ENCODE measurements around the gene CTNNBIP1. TPM values are rescaled to one million over a fixed set of nuclear protein-coding genes. Genes with fewer than 3 reads are reported as not detected.

Gene CTNNBIP1
- total RNA-seq, 1 experiment from 2014 or later = 31.3 TPM

GRCh38 chr1:9912264-9912936, 2.3 kb upstream of the CTNNBIP1 start (continued):
- TF ChIP-seq REST (IDR thresholded peaks at IDR 0.05; ENCODE audit: low read depth) = no peak
- no peak for TF ChIP-seq POLR2A (IDR thresholded peaks at IDR 0.05; ENCODE audit: borderline replicate concordance, extremely low read depth, insufficient read depth, insufficient read length)
- no peak for TF ChIP-seq SRF (IDR thresholded peaks at IDR 0.05; ENCODE audit: low read depth)
- no peak for TF ChIP-seq ELF1 (IDR thresholded peaks at IDR 0.05; ENCODE audit: borderline replicate concordance, low read depth)
- no peak for TF ChIP-seq CEBPB (IDR thresholded peaks at IDR 0.05; ENCODE audit: low read depth)
- no peak for TF ChIP-seq ZNF274 (IDR thresholded peaks at IDR 0.05; ENCODE audit: low read depth, low read length)
- TF ChIP-seq EZH2phosphoT487 (IDR thresholded peaks at IDR 0.05; ENCODE audit: borderline replicate concordance) = no peak
- TF ChIP-seq POLR2AphosphoS5 (IDR thresholded peaks at IDR 0.05; ENCODE audit: low read depth, low read length) = no peak
- TF ChIP-seq EGR1 (IDR thresholded peaks at IDR 0.05; ENCODE audit: low read depth) = no peak
- no peak for TF ChIP-seq TCF7L2 (IDR thresholded peaks at IDR 0.05; ENCODE audit: borderline replicate concordance, extremely low read depth, insufficient read depth, insufficient read length)

All from HCT116 (cell line).